Measurements from ENCODE around the gene UBQLNL. TPM values are rescaled to one million over a fixed set of nuclear protein-coding genes. Genes with fewer than 3 reads are reported as not detected.

Gene UBQLNL
- total RNA-seq, 3 donors from 2014 or later = 1.1 to 2.3 (median 1.3) TPM

GRCh38 chr11:5524756-5525155 is 8.3 kb upstream of the UBQLNL start:
- TF ChIP-seq POLR2A (IDR thresholded peaks at IDR 0.05) (no peak), POLR2AphosphoS5 (IDR thresholded peaks at IDR 0.05) (no peak)
- TF ChIP-seq, protein P1, sequence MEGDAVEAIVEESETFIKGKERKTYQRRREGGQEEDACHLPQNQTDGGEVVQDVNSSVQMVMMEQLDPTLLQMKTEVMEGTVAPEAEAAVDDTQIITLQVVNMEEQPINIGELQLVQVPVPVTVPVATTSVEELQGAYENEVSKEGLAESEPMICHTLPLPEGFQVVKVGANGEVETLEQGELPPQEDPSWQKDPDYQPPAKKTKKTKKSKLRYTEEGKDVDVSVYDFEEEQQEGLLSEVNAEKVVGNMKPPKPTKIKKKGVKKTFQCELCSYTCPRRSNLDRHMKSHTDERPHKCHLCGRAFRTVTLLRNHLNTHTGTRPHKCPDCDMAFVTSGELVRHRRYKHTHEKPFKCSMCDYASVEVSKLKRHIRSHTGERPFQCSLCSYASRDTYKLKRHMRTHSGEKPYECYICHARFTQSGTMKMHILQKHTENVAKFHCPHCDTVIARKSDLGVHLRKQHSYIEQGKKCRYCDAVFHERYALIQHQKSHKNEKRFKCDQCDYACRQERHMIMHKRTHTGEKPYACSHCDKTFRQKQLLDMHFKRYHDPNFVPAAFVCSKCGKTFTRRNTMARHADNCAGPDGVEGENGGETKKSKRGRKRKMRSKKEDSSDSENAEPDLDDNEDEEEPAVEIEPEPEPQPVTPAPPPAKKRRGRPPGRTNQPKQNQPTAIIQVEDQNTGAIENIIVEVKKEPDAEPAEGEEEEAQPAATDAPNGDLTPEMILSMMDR (IDR thresholded peaks at IDR 0.05) = no peak
- intact Hi-C loops (cut with DNase I; ENCODE audit: low total_unique reads) = no loop called here

GRCh38 chr11:5522308-5522707 is 5.8 kb upstream of the UBQLNL start:
- no peaks in the 10 kb centered on the region for H3K9me3 ChIP-seq
- no peaks in the 10 kb centered on the region for H3K4me1 ChIP-seq
- no peak for DNase-seq (ENCODE audit: low spot score in 2 of 2)
- TF ChIP-seq POLR2A (IDR thresholded peaks at IDR 0.05) (no peak), POLR2AphosphoS5 (IDR thresholded peaks at IDR 0.05) (no peak)
- TF ChIP-seq, protein P1 (IDR thresholded peaks at IDR 0.05) = no peak
- H3K4me3 ChIP-seq = no peak overlapping the region
- no peak overlapping the region for H3K27ac ChIP-seq
- no peaks in the 10 kb centered on the region for H3K27me3 ChIP-seq
- intact Hi-C loops (cut with DNase I; ENCODE audit: low total_unique reads) = no loop called here
- no peaks in the 10 kb centered on the region for H3K36me3 ChIP-seq

More at GRCh38 chr11:5524756-5525155, 8.3 kb upstream of the UBQLNL start:
- Histone ChIP-seq H3K27ac (no peak overlapping the region), H3K9me3 (no peaks in the 10 kb centered on the region), H3K36me3 (no peaks in the 10 kb centered on the region), H3K4me1 (no peaks in the 10 kb centered on the region), H3K4me3 (no peak overlapping the region), H3K27me3 (no peaks in the 10 kb centered on the region)
- no peak for DNase-seq (ENCODE audit: low spot score in 2 of 2)

- no peak overlapping the region for H3K27ac ChIP-seq
- H3K4me3 ChIP-seq = no peak overlapping the region
- no peaks in the 10 kb centered on the region for H3K27me3 ChIP-seq
- no peaks in the 10 kb centered on the region for H3K4me1 ChIP-seq
- H3K36me3 ChIP-seq = no peaks in the 10 kb centered on the region
- no peak for DNase-seq (ENCODE audit: low spot score in 2 of 2)
- TF ChIP-seq POLR2AphosphoS5 (IDR thresholded peaks at IDR 0.05) (no peak), POLR2A (IDR thresholded peaks at IDR 0.05) (no peak)
- TF ChIP-seq, protein P1 (IDR thresholded peaks at IDR 0.05) = no peak
- intact Hi-C loops (cut with DNase I; ENCODE audit: low total_unique reads) = no loop called here
- H3K9me3 ChIP-seq = no peaks in the 10 kb centered on the region
Observed at GRCh38 chr11:5521540-5521939, 5.0 kb upstream of the UBQLNL start.

GRCh38 chr11:5514841-5515240 is 1.7 kb downstream of the UBQLNL start:
- TF ChIP-seq POLR2AphosphoS5 (IDR thresholded peaks at IDR 0.05) (no peak), POLR2A (IDR thresholded peaks at IDR 0.05) (no peak)
- TF ChIP-seq, protein P1 (IDR thresholded peaks at IDR 0.05) = no peak
- no peak for DNase-seq (ENCODE audit: low spot score in 2 of 2)
- H3K27ac ChIP-seq = no peak overlapping the region
- H3K4me3 ChIP-seq = no peak overlapping the region
- intact Hi-C loops (cut with DNase I; ENCODE audit: low total_unique reads) = no loop called here
- H3K4me1 ChIP-seq = no peaks in the 10 kb centered on the region
- H3K36me3 ChIP-seq = no peaks in the 10 kb centered on the region
- H3K27me3 ChIP-seq = no peaks in the 10 kb centered on the region
- no peaks in the 10 kb centered on the region for H3K9me3 ChIP-seq

DNA sequence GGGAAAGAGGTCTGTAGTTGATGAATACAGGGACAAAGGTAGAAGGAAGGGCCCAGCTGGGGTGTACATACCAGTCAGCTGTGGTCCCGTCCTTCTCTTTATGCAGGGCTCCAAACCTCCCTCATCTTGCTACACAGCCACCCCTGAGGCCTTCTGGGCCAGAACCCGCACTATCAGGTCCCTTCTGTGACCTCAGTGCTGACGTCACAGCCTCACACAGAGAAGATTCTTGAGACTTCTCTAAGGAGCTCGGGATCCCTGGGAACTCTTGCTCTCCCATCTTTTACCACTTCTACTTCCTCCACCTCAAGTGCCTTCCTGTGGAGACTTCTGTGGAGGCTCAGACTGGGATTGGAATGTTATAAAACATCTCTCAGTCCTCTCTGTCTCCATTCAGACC is 6.7 kb downstream of the UBQLNL start, which contains the start of gene UBQLN3:
UBQLN3 (minus strand) TSS at position 155 of the 400 bp plus-strand sequence. CDS start 399 bp downstream, outside the sequence.
- Histone ChIP-seq H3K27ac (no peak within 1 kb of the TSS), H3K36me3 (no peaks in the 10 kb centered on the region), H3K4me1 (no peaks in the 10 kb centered on the region), H3K4me3 (no peak within 1 kb of the TSS), H3K27me3 (no peaks in the 10 kb centered on the region), H3K9me3 (no peaks in the 10 kb centered on the region)
- intact Hi-C loops (cut with DNase I; ENCODE audit: low total_unique reads) = no loop called here
- DNase-seq (ENCODE audit: low spot score in 2 of 2) = no peak
- TF ChIP-seq POLR2AphosphoS5 (IDR thresholded peaks at IDR 0.05) (no peak), POLR2A (IDR thresholded peaks at IDR 0.05) (no peak)
- TF ChIP-seq, protein P1 (IDR thresholded peaks at IDR 0.05) = no peak
